Mammary epithelial cell (primary cell): ENCODE data around the gene LY9.

Source experiments
- EZH2 ChIP-seq: IDR thresholded peaks from 2 replicates; pipeline ENCODE4 v1.6.1; 2012; ENCODE audit warnings: low read length, inconsistent platforms, borderline replicate concordance
- TF ChIP-seq, protein P1 (sequence below), 2 donors: IDR thresholded peaks in 1 of 2; conservative IDR thresholded peaks in 1 of 2; 2 replicates each; pipeline ENCODE4 v1.5.1; 2011 to 2012; ENCODE audit warnings: inconsistent platforms in 2 of 2, low read length in 2 of 2, mild to moderate bottlenecking in 2 of 2, control low read depth in 1 of 2, low read depth in 1 of 2; ENCODE audit not compliant: insufficient read depth in 1 of 2; ENCODE audit errors: extremely low read depth in 1 of 2

GRCh38 chr1:160777486-160778089 lies 18.4 kb upstream of the LY9 start:
- TF ChIP-seq, protein P1, sequence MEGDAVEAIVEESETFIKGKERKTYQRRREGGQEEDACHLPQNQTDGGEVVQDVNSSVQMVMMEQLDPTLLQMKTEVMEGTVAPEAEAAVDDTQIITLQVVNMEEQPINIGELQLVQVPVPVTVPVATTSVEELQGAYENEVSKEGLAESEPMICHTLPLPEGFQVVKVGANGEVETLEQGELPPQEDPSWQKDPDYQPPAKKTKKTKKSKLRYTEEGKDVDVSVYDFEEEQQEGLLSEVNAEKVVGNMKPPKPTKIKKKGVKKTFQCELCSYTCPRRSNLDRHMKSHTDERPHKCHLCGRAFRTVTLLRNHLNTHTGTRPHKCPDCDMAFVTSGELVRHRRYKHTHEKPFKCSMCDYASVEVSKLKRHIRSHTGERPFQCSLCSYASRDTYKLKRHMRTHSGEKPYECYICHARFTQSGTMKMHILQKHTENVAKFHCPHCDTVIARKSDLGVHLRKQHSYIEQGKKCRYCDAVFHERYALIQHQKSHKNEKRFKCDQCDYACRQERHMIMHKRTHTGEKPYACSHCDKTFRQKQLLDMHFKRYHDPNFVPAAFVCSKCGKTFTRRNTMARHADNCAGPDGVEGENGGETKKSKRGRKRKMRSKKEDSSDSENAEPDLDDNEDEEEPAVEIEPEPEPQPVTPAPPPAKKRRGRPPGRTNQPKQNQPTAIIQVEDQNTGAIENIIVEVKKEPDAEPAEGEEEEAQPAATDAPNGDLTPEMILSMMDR (conservative IDR thresholded peaks at IDR 0.05 in 1 of 2, IDR thresholded peaks at IDR 0.05 in 1 of 2; ENCODE audit: extremely low read depth in 1 of 2, insufficient read depth in 1 of 2, low read depth in 1 of 2, low read length in 2 of 2): peak; percentile 64 to 73
- no peak for TF ChIP-seq EZH2
